A673 (cell line): ENCODE results near the gene UGGT2. TPM values are rescaled to one million over a fixed set of nuclear protein-coding genes. Genes with fewer than 3 reads are reported as not detected.

Experiments used
- BruUV-seq: library from RNA; stranded (reverse); fragments of 400-500 nt; replicated peaks from 2 replicates; lab custom pipeline; 2021; lab: Mats Ljungman, UMichigan
- CTCF ChIA-PET: fragments of 300-600 bp; sonication (Branson Sonifier 250); formaldehyde crosslinking; loops from one replicate; lab custom pipeline; 2022; ENCODE audit warnings: antibody characterized with exemption; lab: Charles Lee
- POLR2A ChIA-PET: fragments of 300-600 bp; sonication (Branson Sonifier 250); formaldehyde crosslinking; loops from one replicate; lab custom pipeline; 2022; ENCODE audit warnings: antibody characterized with exemption; ENCODE audit not compliant: low non-redundant PET; lab: Charles Lee
- DNase-seq: peaks from one replicate; pipeline ENCODE4 v3.0.0-alpha.2; 2015; ENCODE audit warnings: low spot score
- H3K27ac ChIP-seq: fragments of 200-600 bp; sonication (generic); 2 replicates; pipeline ENCODE4 v1.5.1; 2016; ENCODE audit warnings: mixed run types, low read depth, mild to moderate bottlenecking, mixed read lengths, antibody characterized with exemption, low read length; ENCODE audit not compliant: poor library complexity, severe bottlenecking
- H3K27me3 ChIP-seq: fragments of 200-600 bp; sonication (generic); replicated peaks from 2 replicates; pipeline ENCODE4 v1.6.1; 2017; ENCODE audit warnings: mixed run types, low read depth, mild to moderate bottlenecking, mixed read lengths, antibody characterized with exemption, low read length; ENCODE audit not compliant: insufficient read depth, poor library complexity
- H3K36me3 ChIP-seq: fragments of 200-600 bp; sonication (generic); 2 replicates; pipeline ENCODE4 v1.6.1; 2016; ENCODE audit warnings: mixed run types, mild to moderate bottlenecking, mixed read lengths, antibody characterized with exemption, low read length; ENCODE audit not compliant: insufficient read depth, poor library complexity, severe bottlenecking
- H3K4me1 ChIP-seq: fragments of 200-600 bp; sonication (generic); 2 replicates; pipeline ENCODE4 v1.6.1; 2017; ENCODE audit warnings: mixed run types, mild to moderate bottlenecking, mixed read lengths, antibody characterized with exemption, low read length; ENCODE audit not compliant: insufficient read depth, poor library complexity, severe bottlenecking
- H3K4me3 ChIP-seq: fragments of 200-600 bp; sonication (generic); 2 replicates; pipeline ENCODE4 v1.5.1; 2016; ENCODE audit warnings: low read depth, mixed run types, mild to moderate bottlenecking, mixed read lengths, low read length; ENCODE audit not compliant: poor library complexity, severe bottlenecking
- H3K9me3 ChIP-seq: fragments of 200-600 bp; sonication (generic); 2 replicates; pipeline ENCODE4 v1.6.1; 2016; ENCODE audit warnings: mixed run types, low read depth, mild to moderate bottlenecking, mixed read lengths, antibody characterized with exemption, low read length; ENCODE audit not compliant: poor library complexity, severe bottlenecking
- EZH2 ChIP-seq: fragments of 200-600 bp; sonication (generic); IDR thresholded peaks from 2 replicates; pipeline ENCODE4 v1.6.1; 2017; ENCODE audit warnings: borderline replicate concordance, low read depth, mild to moderate bottlenecking, mixed read lengths, antibody characterized with exemption, low read length; ENCODE audit not compliant: poor library complexity, severe bottlenecking
- intact Hi-C: fragments of 100-400 bp; cut with micrococcal nuclease; formaldehyde crosslinking; loops from one replicate; pipeline ENCODE4 v1.10.0; 2022; ENCODE audit not compliant: unreplicated experiment
- total RNA-seq: library from RNA; stranded (reverse); gene quantifications from 2 replicates; pipeline ENCODE4 v1.2.3, GENCODE V29; 2021
- TF ChIP-seq, protein P1 (sequence below): fragments of 300-800, 200-600 bp; sonication (generic); conservative IDR thresholded peaks from 2 replicates; pipeline ENCODE4 v1.5.1; 2017; ENCODE audit warnings: low read depth, mild to moderate bottlenecking, antibody characterized with exemption, low read length, moderate library complexity, mixed read lengths

The UGGT2 gene
- total RNA-seq, 1 experiment from 2014 or later = 10.1 TPM

DNA sequence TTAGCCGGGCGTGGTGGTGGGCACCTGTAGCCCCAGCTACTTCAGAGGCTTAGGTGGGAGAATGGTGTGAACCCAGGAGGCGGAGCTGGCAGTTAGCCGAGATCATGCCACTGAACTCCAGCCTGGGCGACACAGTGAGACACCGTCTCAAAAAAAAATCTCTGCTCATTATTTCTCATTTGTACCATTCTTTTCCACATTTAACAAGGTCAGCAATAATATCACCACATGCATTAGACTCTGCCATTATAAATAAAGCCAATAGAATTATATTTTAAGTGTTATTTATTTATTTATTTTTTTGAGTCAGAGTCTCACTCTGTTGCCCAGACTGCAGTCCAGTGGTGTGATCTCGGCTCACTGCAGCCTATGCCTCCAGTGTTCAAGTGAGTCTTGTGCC lies 24.2 kb downstream of the UGGT2 start:
- no peak overlapping the region for H3K4me3 ChIP-seq
- no peaks in the 10 kb centered on the region for H3K36me3 ChIP-seq
- no peaks in the 10 kb centered on the region for H3K4me1 ChIP-seq
- TF ChIP-seq, protein P1, sequence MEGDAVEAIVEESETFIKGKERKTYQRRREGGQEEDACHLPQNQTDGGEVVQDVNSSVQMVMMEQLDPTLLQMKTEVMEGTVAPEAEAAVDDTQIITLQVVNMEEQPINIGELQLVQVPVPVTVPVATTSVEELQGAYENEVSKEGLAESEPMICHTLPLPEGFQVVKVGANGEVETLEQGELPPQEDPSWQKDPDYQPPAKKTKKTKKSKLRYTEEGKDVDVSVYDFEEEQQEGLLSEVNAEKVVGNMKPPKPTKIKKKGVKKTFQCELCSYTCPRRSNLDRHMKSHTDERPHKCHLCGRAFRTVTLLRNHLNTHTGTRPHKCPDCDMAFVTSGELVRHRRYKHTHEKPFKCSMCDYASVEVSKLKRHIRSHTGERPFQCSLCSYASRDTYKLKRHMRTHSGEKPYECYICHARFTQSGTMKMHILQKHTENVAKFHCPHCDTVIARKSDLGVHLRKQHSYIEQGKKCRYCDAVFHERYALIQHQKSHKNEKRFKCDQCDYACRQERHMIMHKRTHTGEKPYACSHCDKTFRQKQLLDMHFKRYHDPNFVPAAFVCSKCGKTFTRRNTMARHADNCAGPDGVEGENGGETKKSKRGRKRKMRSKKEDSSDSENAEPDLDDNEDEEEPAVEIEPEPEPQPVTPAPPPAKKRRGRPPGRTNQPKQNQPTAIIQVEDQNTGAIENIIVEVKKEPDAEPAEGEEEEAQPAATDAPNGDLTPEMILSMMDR = no peak
- no peak for TF ChIP-seq EZH2
- H3K9me3 ChIP-seq = no peaks in the 10 kb centered on the region
- no peaks in the 10 kb centered on the region for H3K27me3 ChIP-seq
- CTCF ChIA-PET = no interaction called here
- no TSS peak for BruUV-seq
- POLR2A ChIA-PET = no interaction called here
- H3K27ac ChIP-seq = no peak overlapping the region
- intact Hi-C loops = no loop called here
- no peak for DNase-seq

DNA sequence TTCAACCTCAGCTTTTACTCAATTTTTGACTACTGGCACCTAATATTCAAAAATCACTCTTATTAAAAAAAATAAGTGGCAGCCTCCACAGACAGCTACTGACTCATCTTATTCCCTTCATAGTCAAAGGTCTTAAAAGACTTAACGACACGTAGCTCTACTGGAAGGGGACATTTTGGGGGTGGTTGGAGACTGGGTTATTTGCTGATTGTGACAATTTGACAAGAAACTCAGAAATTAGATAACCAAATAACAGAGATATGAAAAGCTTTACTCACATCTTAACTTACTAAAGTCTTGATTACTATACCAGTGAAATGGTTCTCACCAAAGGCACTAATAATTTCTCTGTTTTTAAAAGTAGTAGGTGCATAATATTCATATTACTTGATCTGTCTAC lies 25.7 kb downstream of the UGGT2 start:
- Histone ChIP-seq H3K27ac (no peak overlapping the region), H3K9me3 (no peaks in the 10 kb centered on the region), H3K27me3 (no peaks in the 10 kb centered on the region), H3K36me3 (no peaks in the 10 kb centered on the region), H3K4me1 (no peaks in the 10 kb centered on the region), H3K4me3 (no peak overlapping the region)
- DNase-seq = no peak
- POLR2A ChIA-PET = no interaction called here
- CTCF ChIA-PET = no interaction called here
- intact Hi-C loops = no loop called here
- no peak for TF ChIP-seq EZH2
- TF ChIP-seq, protein P1 = no peak
- no TSS peak for BruUV-seq

DNA sequence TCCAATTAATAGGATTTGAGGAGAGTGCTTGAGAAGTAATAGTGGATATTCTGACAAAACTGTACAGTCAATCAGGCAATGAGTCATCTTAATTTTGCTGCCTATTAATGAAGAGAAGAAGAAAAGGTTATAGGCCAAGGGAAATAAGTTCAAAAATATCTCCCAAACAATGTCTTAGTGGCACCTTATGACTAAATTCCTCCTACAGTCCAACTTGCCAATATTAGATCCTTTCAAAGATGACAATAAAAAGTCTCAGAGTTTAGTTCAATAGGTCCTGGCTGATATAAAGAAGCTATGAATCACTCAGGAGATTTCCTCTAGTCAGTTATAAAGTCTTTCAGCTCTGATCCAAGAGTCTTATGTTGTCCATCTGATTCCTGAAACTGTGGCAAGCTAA lies 27.9 kb downstream of the UGGT2 start:
- Histone ChIP-seq H3K36me3 (no peaks in the 10 kb centered on the region), H3K4me1 (no peaks in the 10 kb centered on the region), H3K4me3 (no peak overlapping the region), H3K9me3 (no peaks in the 10 kb centered on the region), H3K27ac (no peak overlapping the region), H3K27me3 (no peaks in the 10 kb centered on the region)
- TF ChIP-seq, protein P1 = no peak
- TF ChIP-seq EZH2 = no peak
- no peak for DNase-seq
- POLR2A ChIA-PET = no interaction called here
- BruUV-seq = no TSS peak
- CTCF ChIA-PET = no interaction called here
- intact Hi-C loops = no loop called here
